ENCODE data around the gene PTPRE.

DNA sequence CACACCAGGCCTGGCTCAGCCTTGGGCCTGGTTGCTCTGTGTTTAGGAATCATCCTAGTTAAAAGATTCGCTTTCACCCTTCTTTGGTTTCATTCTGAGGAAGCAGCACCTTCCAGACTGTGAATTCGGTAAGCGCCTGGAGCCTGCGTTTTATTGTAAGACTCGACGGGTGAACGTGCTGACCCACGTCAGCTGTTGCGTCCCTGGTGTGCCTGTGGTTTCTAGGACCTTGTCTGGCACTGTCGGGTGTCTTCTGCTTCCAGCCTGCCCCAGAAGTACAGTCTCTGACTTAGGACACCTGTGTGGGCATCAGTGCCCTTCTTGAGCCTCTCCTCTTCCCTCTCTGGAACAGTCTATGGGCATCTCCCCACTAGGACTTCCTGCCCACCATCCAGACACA is 193.0 kb downstream of the PTPRE start:
- no peak for TF ChIP-seq ZNF274 (IDR thresholded peaks at IDR 0.05; ENCODE audit: low read depth, low read length)
- no peak for TF ChIP-seq SUZ12 (IDR thresholded peaks at IDR 0.05; ENCODE audit: extremely low read depth, insufficient read depth, insufficient read length)
